ENCODE data around the gene DNAH2. TPM values are rescaled to one million over a fixed set of nuclear protein-coding genes. Genes with fewer than 3 reads are reported as not detected.
A peak's percentile ranks its signal among the peaks of the same experiment; 100 is the strongest.

DNAH2 gene
- total and polyA plus RNA-seq, 9 of the 15 experiments (the other 6 are each of a cell fraction or from before 2014, with no cell fraction given) = 0.03 TPM; not detected in 8

GRCh38 chr17:7745748-7746470, 28.4 kb downstream of the DNAH2 start:
- FAIRE-seq = no peak
- 1% methylated on average over 6 of the region's 7 CpGs for WGBS (ENCODE audit: insufficient coverage, low coverage, missing lambda C conversion rate)
- H3K4me3 ChIP-seq = no peak overlapping the region
- TF ChIP-seq ATF3 (IDR thresholded peaks at IDR 0.05) = peak; percentile 85
- TF ChIP-seq ATF3 (CRISPR knock-in tag; conservative IDR thresholded peaks at IDR 0.05) = no peak
- TF ChIP-seq, protein P1, sequence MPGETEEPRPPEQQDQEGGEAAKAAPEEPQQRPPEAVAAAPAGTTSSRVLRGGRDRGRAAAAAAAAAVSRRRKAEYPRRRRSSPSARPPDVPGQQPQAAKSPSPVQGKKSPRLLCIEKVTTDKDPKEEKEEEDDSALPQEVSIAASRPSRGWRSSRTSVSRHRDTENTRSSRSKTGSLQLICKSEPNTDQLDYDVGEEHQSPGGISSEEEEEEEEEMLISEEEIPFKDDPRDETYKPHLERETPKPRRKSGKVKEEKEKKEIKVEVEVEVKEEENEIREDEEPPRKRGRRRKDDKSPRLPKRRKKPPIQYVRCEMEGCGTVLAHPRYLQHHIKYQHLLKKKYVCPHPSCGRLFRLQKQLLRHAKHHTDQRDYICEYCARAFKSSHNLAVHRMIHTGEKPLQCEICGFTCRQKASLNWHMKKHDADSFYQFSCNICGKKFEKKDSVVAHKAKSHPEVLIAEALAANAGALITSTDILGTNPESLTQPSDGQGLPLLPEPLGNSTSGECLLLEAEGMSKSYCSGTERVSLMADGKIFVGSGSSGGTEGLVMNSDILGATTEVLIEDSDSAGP (CRISPR knock-in tag; IDR thresholded peaks at IDR 0.05) = no peak
- TF ChIP-seq SIN3B (IDR thresholded peaks at IDR 0.05; ENCODE audit: low read depth) = no peak
- TF ChIP-seq SRSF1 (IDR thresholded peaks at IDR 0.05; ENCODE audit: low read depth, low read length) = no peak
- no peak for TF ChIP-seq SUPT5H (IDR thresholded peaks at IDR 0.05)
- TF ChIP-seq GABPA (tag; conservative IDR thresholded peaks at IDR 0.05; ENCODE audit: low read depth) = no peak
- no peak for TF ChIP-seq FOXK1 (CRISPR knock-in tag; IDR thresholded peaks at IDR 0.05; ENCODE audit: borderline replicate concordance)
- TF ChIP-seq ZNF778 (CRISPR knock-in tag; IDR thresholded peaks at IDR 0.05) = no peak
- TF ChIP-seq RUNX1 (IDR thresholded peaks at IDR 0.05; ENCODE audit: low read depth) = no peak
- TF ChIP-seq CTCF (IDR thresholded peaks at IDR 0.05 in 2 of 3, conservative IDR thresholded peaks at IDR 0.05 in 1 of 3; ENCODE audit: insufficient read depth in 2 of 3, low read depth in 1 of 3, low read length in 3 of 3) = peak in 1 of 3 experiments; percentile 16; a peak in 1 of 6 replicates
- TF ChIP-seq, protein P2, sequence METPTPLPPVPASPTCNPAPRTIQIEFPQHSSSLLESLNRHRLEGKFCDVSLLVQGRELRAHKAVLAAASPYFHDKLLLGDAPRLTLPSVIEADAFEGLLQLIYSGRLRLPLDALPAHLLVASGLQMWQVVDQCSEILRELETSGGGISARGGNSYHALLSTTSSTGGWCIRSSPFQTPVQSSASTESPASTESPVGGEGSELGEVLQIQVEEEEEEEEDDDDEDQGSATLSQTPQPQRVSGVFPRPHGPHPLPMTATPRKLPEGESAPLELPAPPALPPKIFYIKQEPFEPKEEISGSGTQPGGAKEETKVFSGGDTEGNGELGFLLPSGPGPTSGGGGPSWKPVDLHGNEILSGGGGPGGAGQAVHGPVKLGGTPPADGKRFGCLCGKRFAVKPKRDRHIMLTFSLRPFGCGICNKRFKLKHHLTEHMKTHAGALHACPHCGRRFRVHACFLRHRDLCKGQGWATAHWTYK (CRISPR knock-in tag; IDR thresholded peaks at IDR 0.05) = no peak
- TF ChIP-seq ZKSCAN8 (CRISPR knock-in tag; IDR thresholded peaks at IDR 0.05) = no peak
- no peak for TF ChIP-seq CREB3 (tag; conservative IDR thresholded peaks at IDR 0.05; ENCODE audit: low read depth)
- TF ChIP-seq ZNF316 (IDR thresholded peaks at IDR 0.05) = no peak

More at GRCh38 chr17:7745748-7746470, 28.4 kb downstream of the DNAH2 start:
- Histone ChIP-seq H3K79me2 (ENCODE audit: control insufficient read depth, insufficient read depth, low read length) (no peaks in the 10 kb centered on the region), H3K27ac (ENCODE audit: extremely low read depth, low read depth, low read length) (no peak overlapping the region), H3K9ac (ENCODE audit: insufficient read depth in 1 of 2, low read depth in 2 of 2, low read length in 2 of 2) (no peak overlapping the region), H3K4me1 (replicated peaks in 1 of 2; ENCODE audit: control insufficient read depth in 2 of 2, insufficient read depth in 2 of 2, low read length in 2 of 2) (no peaks in the 10 kb centered on the region; a peak in 2 of 5 replicates), H3K36me3 (ENCODE audit: control insufficient read depth, insufficient read depth, low read length) (no peaks in the 10 kb centered on the region), H3K9me1 (ENCODE audit: control insufficient read depth, insufficient read depth, low read length) (no peaks in the 10 kb centered on the region), H3K4me2 (ENCODE audit: insufficient read depth, low read length) (no peak overlapping the region), H3K9me3 (replicated peaks; ENCODE audit: control insufficient read depth, insufficient read depth, low read depth, low read length) (no peaks in the 10 kb centered on the region), H4K20me1 (replicated peaks; ENCODE audit: control insufficient read depth, insufficient read depth, low read length) (no peaks in the 10 kb centered on the region), H3K27me3 (ENCODE audit: control insufficient read depth in 2 of 2, insufficient read depth in 2 of 2, low read length in 2 of 2) (peaks cover under 1 to 13% of the 10 kb centered on the region in 2 experiments; a peak in 3 of 5 replicates), H2AFZ (ENCODE audit: low read depth, low read length) (no peak overlapping the region)
- ChIA-PET CTCF (ENCODE audit: low intra/inter-chr PET ratio) (interaction anchor here (0.5 to 0.7 kb wide), 3 partner anchors 113 to 216 kb away, joined by 3 to 4 read pairs (median 3); no protein-coding TSS in a partner anchor), POLR2A (interaction anchor here (0.7 kb wide), 1 partner anchor 30 kb away, joined by 3 read pairs; no protein-coding TSS in a partner anchor)
- no TSS peak for BruUV-seq (replicated peaks)
- in situ Hi-C loops (cut with MboI) = loop anchor here (10.0 kb wide), 1 partner anchor 239 kb away; no protein-coding TSS in a partner anchor
- ATAC-seq = peak; percentile 72
- DNase-seq (ENCODE audit: extremely low read depth in 1 of 4, low spot score in 3 of 4) = peak in 2 of 4 experiments; percentile 11 to 33
- intact Hi-C loops (cut with micrococcal nuclease) = loop anchor here (2.0 to 10.0 kb wide), 2 partner anchors 31 to 109 kb away; partner anchors contain the start of genes CYB5D1, NAA38 and TMEM88

Data from K562 (cell line).